HepG2 (cell line): ENCODE measurements around the gene FBXL12. TPM values are rescaled to one million over a fixed set of nuclear protein-coding genes. Genes with fewer than 3 reads are reported as not detected.

Experiments
- EZH2 ChIP-seq: conservative IDR thresholded peaks from 2 replicates; pipeline ENCODE4 v1.6.1; 2012; ENCODE audit warnings: mild to moderate bottlenecking, low read depth, low read length, moderate library complexity
- HDAC1 ChIP-seq: sonication (generic); formaldehyde crosslinking; IDR thresholded peaks from 2 replicates; pipeline ENCODE4 v1.5.1; 2020; ENCODE audit warnings: mild to moderate bottlenecking, missing genetic modification reagents
- HIVEP1 ChIP-seq: sonication (generic); formaldehyde crosslinking; IDR thresholded peaks from 2 replicates; pipeline ENCODE4 v1.4.0; 2020; ENCODE audit warnings: mild to moderate bottlenecking, missing genetic modification reagents
- PPARG ChIP-seq: conservative IDR thresholded peaks from 2 replicates; pipeline ENCODE4 v1.6.1; 2016; ENCODE audit warnings: missing biosample characterization, missing genetic modification reagents
- SIN3A ChIP-seq: IDR thresholded peaks from 2 replicates; pipeline ENCODE4 v1.6.1; 2011; ENCODE audit warnings: low read depth, mild to moderate bottlenecking, control low read depth, low read length, borderline replicate concordance
- YY1 ChIP-seq: IDR thresholded peaks from 2 replicates; pipeline ENCODE4 v1.6.1; 2011; ENCODE audit warnings: low read length, low read depth, moderate library complexity, mild to moderate bottlenecking; ENCODE audit not compliant: insufficient read depth, insufficient replicate concordance
- ZNF431 ChIP-seq: sonication (generic); formaldehyde crosslinking; IDR thresholded peaks from 2 replicates; pipeline ENCODE4 v1.9.0; 2022; ENCODE audit warnings: missing genetic modification reagents, low read depth, mild to moderate bottlenecking, borderline replicate concordance
- ZNF607 ChIP-seq: sonication (generic); formaldehyde crosslinking; IDR thresholded peaks from 2 replicates; pipeline ENCODE4 v1.5.1; 2020; ENCODE audit warnings: missing genetic modification reagents, mild to moderate bottlenecking, borderline replicate concordance
- polyA plus RNA-seq, 8 experiments: library from polyadenylated mRNA; depleted of rRNA in 3 of 8; stranded (reverse) in 7 of 8; unstranded in 1 of 8; fragments of >200 nt; fragmentation: Illumina TruSeq in 4 of 8; extraction: Trizol in 4 of 8; gene quantifications; 2 replicates each; pipeline versions ENCODE4 v1.2.1 to v1.2.3, GENCODE V29; 2011 to 2016; ENCODE audit warnings: low read depth in 4 of 8, missing spikeins in 1 of 8, mixed read lengths in 1 of 8; ENCODE audit not compliant: insufficient read depth in 1 of 8
- total RNA-seq, 5 experiments: library from RNA; depleted of rRNA; stranded (reverse); fragments of >200 nt; fragmentation: Illumina TruSeq; extraction: Trizol; gene quantifications; 2 replicates each; pipeline ENCODE4 v1.2.3, GENCODE V29; 2016; ENCODE audit warnings: low read depth in 1 of 5
- TF ChIP-seq, protein P1 (sequence below): sonication (generic); formaldehyde crosslinking; conservative IDR thresholded peaks from 2 replicates; pipeline ENCODE4 v1.4.0; 2020; ENCODE audit warnings: mild to moderate bottlenecking, missing genetic modification reagents, moderate library complexity
- TF ChIP-seq, protein P2 (sequence below): sonication (generic); formaldehyde crosslinking; IDR thresholded peaks from 2 replicates; pipeline ENCODE4 v1.8.1; 2023; ENCODE audit warnings: mild to moderate bottlenecking, missing genetic modification reagents
- TF ChIP-seq, protein P3 (sequence below): sonication (generic); formaldehyde crosslinking; IDR thresholded peaks from 2 replicates; pipeline ENCODE4 v1.9.0; 2021; ENCODE audit warnings: missing genetic modification reagents, mild to moderate bottlenecking, borderline replicate concordance
- TF ChIP-seq, protein P4 (sequence below): sonication (generic); formaldehyde crosslinking; IDR thresholded peaks from 2 replicates; pipeline ENCODE4; 2020; ENCODE audit warnings: missing genetic modification reagents, mild to moderate bottlenecking, borderline replicate concordance

FBXL12 gene
- total and polyA plus RNA-seq, 2 of the 13 experiments (the other 11 are each of a cell fraction or from before 2014, with no cell fraction given), result 20.4 to 23.1 TPM

DNA sequence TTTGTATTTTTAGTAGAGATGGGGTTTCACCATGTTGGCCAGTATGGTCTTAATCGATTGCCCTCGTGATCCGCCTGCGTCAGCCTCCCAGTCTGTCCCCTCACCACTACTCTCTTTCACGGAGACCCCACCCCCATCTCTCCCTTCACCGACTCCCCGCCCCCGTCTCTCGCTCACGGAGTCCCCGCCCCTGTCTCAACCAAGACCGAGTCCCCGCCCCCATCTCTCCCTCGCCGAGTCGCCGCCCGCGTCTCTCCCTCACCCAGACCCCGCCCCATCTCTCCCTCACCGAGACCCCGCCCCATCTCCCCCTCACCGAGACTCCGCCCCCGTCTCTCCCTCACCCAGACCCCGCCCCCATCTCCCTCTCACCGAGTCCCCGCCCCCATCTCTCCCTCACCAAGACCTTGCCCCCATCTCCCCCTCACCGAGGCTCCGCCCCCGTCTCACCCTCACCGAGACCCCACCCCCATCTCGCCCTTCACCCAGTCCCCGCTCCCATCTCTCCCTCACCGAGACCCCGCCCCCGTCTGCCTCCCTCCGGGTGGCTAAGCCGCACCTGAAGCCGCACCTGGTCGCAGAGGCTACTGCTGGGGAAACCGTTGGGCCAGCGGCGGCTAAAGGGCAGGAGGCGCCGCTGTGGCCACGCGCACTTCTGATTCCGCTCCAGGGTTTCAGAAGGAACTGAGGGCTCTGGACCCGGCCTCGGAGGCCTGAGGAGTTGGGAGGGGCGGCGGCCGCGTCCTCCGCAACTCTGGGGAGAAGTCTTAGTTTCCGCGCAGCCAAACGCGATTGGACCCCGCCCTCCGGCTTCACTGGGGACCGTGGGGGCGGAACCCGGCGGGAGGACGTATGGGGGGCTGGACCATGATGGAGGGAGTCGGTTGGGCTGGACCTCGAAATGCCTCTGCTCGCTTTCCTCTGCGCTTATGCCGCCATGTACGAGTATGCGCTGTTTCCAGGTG, 33.2 kb downstream of the FBXL12 start (continued):
- TF ChIP-seq HIVEP1 (CRISPR knock-in tag) (0 out of 2 replicates have a peak, but pooled peaks have one; percentile 43), YY1 (peak; percentile 62), PPARG (0 out of 2 replicates have a peak, but pooled peaks have one; percentile 14), ZNF607 (peak; percentile 50; the same call in 1 of the 2 replicates), SIN3A (peak; percentile 73; the same call in 1 of the 2 replicates), EZH2 (no peak), ZNF431 (CRISPR knock-in tag) (0 out of 2 replicates have a peak, but pooled peaks have one; percentile 31), HDAC1 (CRISPR knock-in tag) (peak; percentile 59)
- TF ChIP-seq, protein P1, sequence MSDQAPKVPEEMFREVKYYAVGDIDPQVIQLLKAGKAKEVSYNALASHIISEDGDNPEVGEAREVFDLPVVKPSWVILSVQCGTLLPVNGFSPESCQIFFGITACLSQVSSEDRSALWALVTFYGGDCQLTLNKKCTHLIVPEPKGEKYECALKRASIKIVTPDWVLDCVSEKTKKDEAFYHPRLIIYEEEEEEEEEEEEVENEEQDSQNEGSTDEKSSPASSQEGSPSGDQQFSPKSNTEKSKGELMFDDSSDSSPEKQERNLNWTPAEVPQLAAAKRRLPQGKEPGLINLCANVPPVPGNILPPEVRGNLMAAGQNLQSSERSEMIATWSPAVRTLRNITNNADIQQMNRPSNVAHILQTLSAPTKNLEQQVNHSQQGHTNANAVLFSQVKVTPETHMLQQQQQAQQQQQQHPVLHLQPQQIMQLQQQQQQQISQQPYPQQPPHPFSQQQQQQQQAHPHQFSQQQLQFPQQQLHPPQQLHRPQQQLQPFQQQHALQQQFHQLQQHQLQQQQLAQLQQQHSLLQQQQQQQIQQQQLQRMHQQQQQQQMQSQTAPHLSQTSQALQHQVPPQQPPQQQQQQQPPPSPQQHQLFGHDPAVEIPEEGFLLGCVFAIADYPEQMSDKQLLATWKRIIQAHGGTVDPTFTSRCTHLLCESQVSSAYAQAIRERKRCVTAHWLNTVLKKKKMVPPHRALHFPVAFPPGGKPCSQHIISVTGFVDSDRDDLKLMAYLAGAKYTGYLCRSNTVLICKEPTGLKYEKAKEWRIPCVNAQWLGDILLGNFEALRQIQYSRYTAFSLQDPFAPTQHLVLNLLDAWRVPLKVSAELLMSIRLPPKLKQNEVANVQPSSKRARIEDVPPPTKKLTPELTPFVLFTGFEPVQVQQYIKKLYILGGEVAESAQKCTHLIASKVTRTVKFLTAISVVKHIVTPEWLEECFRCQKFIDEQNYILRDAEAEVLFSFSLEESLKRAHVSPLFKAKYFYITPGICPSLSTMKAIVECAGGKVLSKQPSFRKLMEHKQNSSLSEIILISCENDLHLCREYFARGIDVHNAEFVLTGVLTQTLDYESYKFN, result peak; percentile 74
- TF ChIP-seq, protein P2, sequence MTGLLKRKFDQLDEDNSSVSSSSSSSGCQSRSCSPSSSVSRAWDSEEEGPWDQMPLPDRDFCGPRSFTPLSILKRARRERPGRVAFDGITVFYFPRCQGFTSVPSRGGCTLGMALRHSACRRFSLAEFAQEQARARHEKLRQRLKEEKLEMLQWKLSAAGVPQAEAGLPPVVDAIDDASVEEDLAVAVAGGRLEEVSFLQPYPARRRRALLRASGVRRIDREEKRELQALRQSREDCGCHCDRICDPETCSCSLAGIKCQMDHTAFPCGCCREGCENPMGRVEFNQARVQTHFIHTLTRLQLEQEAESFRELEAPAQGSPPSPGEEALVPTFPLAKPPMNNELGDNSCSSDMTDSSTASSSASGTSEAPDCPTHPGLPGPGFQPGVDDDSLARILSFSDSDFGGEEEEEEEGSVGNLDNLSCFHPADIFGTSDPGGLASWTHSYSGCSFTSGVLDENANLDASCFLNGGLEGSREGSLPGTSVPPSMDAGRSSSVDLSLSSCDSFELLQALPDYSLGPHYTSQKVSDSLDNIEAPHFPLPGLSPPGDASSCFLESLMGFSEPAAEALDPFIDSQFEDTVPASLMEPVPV (CRISPR knock-in tag), result peak; percentile 56; the same call in 1 of the 2 replicates
- TF ChIP-seq, protein P3, sequence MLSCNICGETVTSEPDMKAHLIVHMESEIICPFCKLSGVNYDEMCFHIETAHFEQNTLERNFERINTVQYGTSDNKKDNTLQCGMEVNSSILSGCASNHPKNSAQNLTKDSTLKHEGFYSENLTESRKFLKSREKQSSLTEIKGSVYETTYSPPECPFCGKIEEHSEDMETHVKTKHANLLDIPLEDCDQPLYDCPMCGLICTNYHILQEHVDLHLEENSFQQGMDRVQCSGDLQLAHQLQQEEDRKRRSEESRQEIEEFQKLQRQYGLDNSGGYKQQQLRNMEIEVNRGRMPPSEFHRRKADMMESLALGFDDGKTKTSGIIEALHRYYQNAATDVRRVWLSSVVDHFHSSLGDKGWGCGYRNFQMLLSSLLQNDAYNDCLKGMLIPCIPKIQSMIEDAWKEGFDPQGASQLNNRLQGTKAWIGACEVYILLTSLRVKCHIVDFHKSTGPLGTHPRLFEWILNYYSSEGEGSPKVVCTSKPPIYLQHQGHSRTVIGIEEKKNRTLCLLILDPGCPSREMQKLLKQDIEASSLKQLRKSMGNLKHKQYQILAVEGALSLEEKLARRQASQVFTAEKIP (CRISPR knock-in tag), result no peak
- TF ChIP-seq, protein P4, sequence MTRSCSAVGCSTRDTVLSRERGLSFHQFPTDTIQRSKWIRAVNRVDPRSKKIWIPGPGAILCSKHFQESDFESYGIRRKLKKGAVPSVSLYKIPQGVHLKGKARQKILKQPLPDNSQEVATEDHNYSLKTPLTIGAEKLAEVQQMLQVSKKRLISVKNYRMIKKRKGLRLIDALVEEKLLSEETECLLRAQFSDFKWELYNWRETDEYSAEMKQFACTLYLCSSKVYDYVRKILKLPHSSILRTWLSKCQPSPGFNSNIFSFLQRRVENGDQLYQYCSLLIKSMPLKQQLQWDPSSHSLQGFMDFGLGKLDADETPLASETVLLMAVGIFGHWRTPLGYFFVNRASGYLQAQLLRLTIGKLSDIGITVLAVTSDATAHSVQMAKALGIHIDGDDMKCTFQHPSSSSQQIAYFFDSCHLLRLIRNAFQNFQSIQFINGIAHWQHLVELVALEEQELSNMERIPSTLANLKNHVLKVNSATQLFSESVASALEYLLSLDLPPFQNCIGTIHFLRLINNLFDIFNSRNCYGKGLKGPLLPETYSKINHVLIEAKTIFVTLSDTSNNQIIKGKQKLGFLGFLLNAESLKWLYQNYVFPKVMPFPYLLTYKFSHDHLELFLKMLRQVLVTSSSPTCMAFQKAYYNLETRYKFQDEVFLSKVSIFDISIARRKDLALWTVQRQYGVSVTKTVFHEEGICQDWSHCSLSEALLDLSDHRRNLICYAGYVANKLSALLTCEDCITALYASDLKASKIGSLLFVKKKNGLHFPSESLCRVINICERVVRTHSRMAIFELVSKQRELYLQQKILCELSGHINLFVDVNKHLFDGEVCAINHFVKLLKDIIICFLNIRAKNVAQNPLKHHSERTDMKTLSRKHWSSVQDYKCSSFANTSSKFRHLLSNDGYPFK, result peak; percentile 18; the same call in 1 of the 2 replicates
